NCI-H446 (cell line): ENCODE results near the gene TMA7.
"Not testable (repeated sequence)": the region's sequence is repeated elsewhere in the genome, so short reads cannot be mapped to it uniquely, and the experiment has no call there.

ENCODE experiments used
- DNase-seq, 2 experiments: peaks; one replicate each; lab custom pipeline; 2025; lab: John Stamatoyannopoulos, UW

The TMA7 gene

GRCh38 chr3:48439820-48440589 is at the start of gene TMA7, which contains the start of gene CCDC51:
TMA7 (plus strand) TSS chr3:48440257; CDS start chr3:48440297, 40 bp downstream.
CCDC51 (minus strand) TSS chr3:48440119; CDS start chr3:48435128, 4,991 bp downstream.
- DNase-seq, result peak; percentile 88 to 93

GRCh38 chr3:48394391-48394790 is 45.7 kb upstream of the TMA7 start:
- DNase-seq, result no peak

GRCh38 chr3:48395714-48396113 is 44.3 kb upstream of the TMA7 start:
- DNase-seq, result no peak

DNA sequence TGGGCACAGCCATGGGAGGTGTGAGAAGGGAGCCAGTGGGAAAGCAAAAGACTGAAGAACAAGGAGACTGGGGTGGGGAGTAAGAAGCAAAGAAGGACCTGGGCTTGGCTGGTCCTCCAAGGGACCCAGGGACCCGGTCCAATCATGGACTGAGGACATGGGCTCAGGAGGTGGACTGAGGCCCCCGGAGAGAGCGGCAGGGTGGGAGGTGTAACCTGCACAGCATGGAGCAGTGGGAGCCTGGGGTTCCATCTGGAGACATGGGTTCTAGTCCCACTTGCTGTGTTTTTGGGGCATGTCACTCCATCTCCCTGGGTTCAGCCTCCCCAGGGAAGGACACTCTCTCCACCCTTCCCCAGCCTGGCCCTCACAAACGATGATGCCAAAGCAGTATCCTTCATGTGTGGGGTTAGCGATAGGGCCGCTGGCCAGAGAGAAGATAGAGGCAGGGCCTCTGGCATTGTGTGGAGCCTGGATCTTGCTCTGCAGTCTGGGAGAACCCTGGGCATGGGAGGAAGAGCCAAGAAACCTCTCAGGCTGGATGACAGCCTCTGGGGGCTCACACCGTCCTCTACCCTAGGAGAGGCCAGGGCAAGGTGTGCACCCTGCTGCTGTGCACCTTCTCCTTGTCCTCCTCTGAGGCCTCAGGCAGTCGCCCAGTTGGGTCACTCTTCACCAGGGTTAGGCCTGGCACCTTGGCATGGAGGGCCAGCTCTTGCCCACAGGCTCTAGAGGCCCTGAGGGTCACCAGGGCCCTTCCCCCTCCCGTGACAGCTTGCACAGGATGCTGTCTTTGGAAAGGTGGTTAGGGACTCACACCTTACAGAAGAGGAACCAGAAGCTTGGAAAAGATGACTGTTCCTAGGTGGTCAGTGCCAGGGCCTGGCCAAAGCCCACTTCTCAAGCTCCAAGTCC is 42.0 kb upstream of the TMA7 start:
- DNase-seq, result no peak

DNA sequence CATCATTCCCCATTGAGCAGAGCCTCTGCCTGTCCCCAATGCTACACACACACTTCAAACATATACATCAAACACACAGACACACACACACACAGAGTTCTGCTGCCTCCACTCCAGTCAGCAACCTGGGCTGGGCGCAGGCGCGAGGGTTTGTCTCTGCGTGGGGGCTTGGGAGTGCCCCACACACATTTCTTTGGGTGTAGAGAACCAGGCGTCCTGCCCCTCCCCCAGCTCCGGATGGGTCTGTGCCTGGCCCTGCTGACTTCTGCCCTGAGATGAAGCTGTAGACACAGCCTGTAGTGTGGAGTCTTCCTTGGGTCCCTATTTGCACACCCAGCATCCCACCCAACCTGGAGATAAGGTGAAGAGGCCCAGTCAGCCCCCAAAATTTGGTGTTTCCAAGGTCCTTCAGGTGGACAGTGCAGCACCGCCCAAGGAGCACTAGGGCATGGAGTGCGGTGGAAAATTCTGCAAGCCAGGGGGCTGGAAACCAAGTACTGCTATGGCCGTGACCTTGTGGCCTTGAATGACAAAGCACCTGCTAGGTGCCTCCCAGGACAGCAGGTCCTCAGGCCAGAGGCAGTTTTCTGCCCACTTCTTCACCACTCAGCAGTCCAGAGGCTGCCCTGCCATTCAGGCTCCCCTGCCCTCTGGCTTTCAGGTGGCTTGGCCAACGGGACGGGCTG is 41.2 kb upstream of the TMA7 start:
- DNase-seq, result no peak

- DNase-seq, result no peak
These were observed 40.5 kb upstream of the TMA7 start for GRCh38 chr3:48399387-48400172.

- DNase-seq, result peak; percentile 2 to 54
These were observed 39.1 kb upstream of the TMA7 start for GRCh38 chr3:48400824-48401433.

GRCh38 chr3:48401434-48401901 is 38.6 kb upstream of the TMA7 start:
- DNase-seq, result not testable (repeated sequence)

- DNase-seq, result no peak
These were observed 37.8 kb upstream of the TMA7 start for GRCh38 chr3:48402281-48402732.

GRCh38 chr3:48402907-48403306 is 37.1 kb upstream of the TMA7 start:
- no peak for DNase-seq

DNA sequence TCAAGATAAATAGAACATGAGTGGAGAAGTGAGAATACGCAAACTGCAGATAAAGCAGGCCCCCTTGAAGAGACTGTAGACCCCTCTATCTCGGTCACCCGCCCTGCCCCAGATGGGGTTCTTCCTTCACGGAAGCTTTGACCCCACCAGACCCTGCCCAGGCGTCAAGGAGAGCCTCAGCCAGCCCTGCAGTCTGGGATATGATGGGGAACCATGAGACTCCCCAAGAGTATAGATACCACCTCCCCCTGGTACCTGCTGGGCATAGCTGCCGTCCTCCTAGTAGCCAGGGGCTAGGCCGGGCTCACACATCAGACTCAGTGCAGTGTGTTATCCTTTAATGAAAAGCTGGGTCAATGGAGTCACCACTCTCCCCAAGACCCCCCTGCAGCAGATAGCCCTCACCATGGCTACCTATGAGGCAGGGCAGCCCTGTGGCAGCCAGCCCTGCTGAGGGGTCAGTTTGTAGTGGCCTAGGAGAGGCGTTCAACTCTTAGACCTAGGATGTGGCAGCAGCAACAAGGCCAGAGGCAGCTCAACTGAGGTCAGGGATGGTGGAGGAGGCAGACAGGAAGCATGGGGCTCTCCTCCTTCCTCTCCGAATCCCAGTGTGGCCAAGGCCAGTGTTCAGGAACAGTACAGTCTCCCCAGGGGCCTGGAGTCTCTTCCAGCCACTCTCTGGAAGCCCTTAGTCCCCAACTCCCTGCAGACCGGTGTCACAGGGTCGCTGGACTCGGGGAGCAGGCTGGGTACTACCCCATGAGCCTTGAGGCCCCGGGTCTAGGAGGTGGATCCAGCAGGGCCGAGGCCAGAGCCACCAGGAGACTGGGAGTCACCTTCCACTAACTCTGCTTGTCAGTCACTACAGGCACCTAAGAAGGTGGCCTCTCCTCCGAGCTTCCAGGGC is 36.3 kb upstream of the TMA7 start:
- DNase-seq, result no peak

- DNase-seq, result no peak
These were observed 35.4 kb upstream of the TMA7 start for GRCh38 chr3:48404440-48405342.

GRCh38 chr3:48405343-48405881 is 34.6 kb upstream of the TMA7 start:
- no peak for DNase-seq

DNA sequence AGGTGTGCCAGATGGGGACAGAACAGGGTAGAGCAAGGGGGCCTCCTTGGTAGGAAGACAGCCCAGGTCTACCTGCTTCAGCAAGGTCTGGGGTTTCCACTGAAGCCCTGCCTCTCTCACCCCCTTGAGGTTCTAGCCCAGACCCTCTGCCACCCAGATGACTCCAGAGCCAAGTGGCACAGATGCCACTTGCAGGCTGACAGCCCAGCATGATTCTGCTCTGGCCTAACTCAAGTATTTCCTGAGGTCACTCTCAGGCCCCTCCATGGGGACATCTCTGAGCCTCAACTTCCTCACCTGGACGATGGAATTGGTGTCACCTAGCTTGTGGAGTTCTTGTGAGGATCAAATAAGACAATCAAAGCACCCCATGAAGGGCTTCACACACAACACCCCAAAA is 34.1 kb upstream of the TMA7 start:
- no peak for DNase-seq

GRCh38 chr3:48406443-48407431 is 33.3 kb upstream of the TMA7 start:
- no peak for DNase-seq

DNA sequence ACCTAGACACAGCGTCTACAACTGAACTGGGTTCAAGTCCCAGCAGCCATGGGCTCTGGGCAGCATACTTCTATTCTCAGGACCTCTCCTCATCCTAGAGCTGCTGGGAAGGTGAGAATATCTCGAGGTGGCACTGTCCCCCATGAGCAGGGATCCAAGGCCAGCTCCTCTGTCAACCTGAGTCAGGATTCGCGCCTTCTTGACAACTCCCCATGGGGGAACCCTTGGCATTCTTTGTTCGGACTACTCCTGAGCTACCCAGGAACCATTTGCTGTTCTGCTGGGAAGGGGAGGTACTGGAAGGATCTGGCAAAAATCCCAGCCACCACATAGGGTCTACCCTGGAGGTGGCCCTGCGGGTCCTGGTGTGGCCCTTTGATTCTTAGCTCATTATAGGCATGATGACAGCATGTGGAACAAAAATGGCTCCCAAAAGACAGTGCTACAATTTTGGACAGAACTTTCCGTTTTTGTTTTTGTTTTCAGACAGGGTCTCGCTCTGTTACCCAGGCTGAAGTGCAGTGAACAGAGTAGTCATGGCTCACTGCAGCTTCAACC is 32.4 kb upstream of the TMA7 start:
- DNase-seq, result no peak

- DNase-seq, result no peak
These were observed 31.2 kb upstream of the TMA7 start for GRCh38 chr3:48408823-48409281.
